GM12874 (cell line): ENCODE results near the gene CACNA2D3.

Experiments
- CTCF ChIP-seq: IDR thresholded peaks from 2 replicates; pipeline ENCODE4 v1.5.1; 2011; ENCODE audit warnings: low read depth, mild to moderate bottlenecking, control low read depth, low read length, moderate library complexity; ENCODE audit not compliant: insufficient read depth

Gene CACNA2D3

GRCh38 chr3:54494209-54494608 lies 371.9 kb downstream of the CACNA2D3 start:
- no peak for TF ChIP-seq CTCF

GRCh38 chr3:54506603-54507002 lies 384.3 kb downstream of the CACNA2D3 start:
- TF ChIP-seq CTCF: no peak

GRCh38 chr3:54507876-54508460 lies 385.6 kb downstream of the CACNA2D3 start:
- no peak for TF ChIP-seq CTCF

- TF ChIP-seq CTCF: no peak
Observed at GRCh38 chr3:54510506-54510905, 388.2 kb downstream of the CACNA2D3 start.

- no peak for TF ChIP-seq CTCF
Observed at GRCh38 chr3:54511766-54512365, 389.5 kb downstream of the CACNA2D3 start.

GRCh38 chr3:54514006-54514405 lies 391.7 kb downstream of the CACNA2D3 start:
- no peak for TF ChIP-seq CTCF

GRCh38 chr3:54514416-54514815 lies 392.1 kb downstream of the CACNA2D3 start:
- TF ChIP-seq CTCF: no peak
